GM23248 (cell line): ENCODE data around the gene LEKR1.

ENCODE experiments used
- EZH2 ChIP-seq: fragments of 200-600 bp; sonication (generic); IDR thresholded peaks from 2 replicates; pipeline ENCODE4 v1.6.1; 2018; ENCODE audit warnings: antibody characterized with exemption, mild to moderate bottlenecking; ENCODE audit not compliant: insufficient read depth, poor library complexity, severe bottlenecking
- EZH2phosphoT487 ChIP-seq: fragments of 200-600 bp; sonication (generic); IDR thresholded peaks from 2 replicates; pipeline ENCODE4 v1.6.1; 2018; ENCODE audit warnings: antibody characterized with exemption, moderate library complexity, mild to moderate bottlenecking, low read depth; ENCODE audit not compliant: insufficient read depth

- TF ChIP-seq EZH2 (no peak), EZH2phosphoT487 (no peak)
These were observed 260.1 kb downstream of the LEKR1 start for GRCh38 chr3:157086060-157086750.
